Activated CD8-positive, alpha-beta memory T cell treated with anti-CD3 and anti-CD28 coated beads, Interleukin-2, amount 50 U/mL, for 1 hour (primary cell): Measurements from ENCODE around the gene POLR2J3.
"Not testable (repeated sequence)": the region's sequence is repeated elsewhere in the genome, so short reads cannot be mapped to it uniquely, and the experiment has no call there.

ENCODE experiments used
- DNase-seq: peaks from one replicate; pipeline ENCODE4 v3.0.0-alpha.2; 2020; ENCODE audit errors: extremely low read depth

Gene POLR2J3

GRCh38 chr7:102520797-102521196, 51.6 kb downstream of the POLR2J3 start:
- not testable (repeated sequence) for DNase-seq

- DNase-seq, result not testable (repeated sequence)
Observed at GRCh38 chr7:102517550-102518147, 54.7 kb downstream of the POLR2J3 start, which contains the start of gene RASA4B. Gene RASA4B, minus strand, starts transcription at chr7:102517777. Its CDS starts 67 bp downstream, at chr7:102517710.
